Astrocyte (in vitro differentiated cells and primary cell): ENCODE results near the gene VCL. TPM values are rescaled to one million over a fixed set of nuclear protein-coding genes. Genes with fewer than 3 reads are reported as not detected.
"Not testable (repeated sequence)": the region's sequence is repeated elsewhere in the genome, so short reads cannot be mapped to it uniquely, and the experiment has no call there.

Source experiments
- DNase-seq: peaks from one replicate; pipeline ENCODE4 v3.0.0-alpha.2; 2010; ENCODE audit warnings: low read depth
- FAIRE-seq: peaks from 2 replicates; lab custom pipeline; 2011; peaks lifted over from hg19 to GRCh38; lab: Jason Lieb, UNC
- H2AFZ ChIP-seq: 2 replicates; pipeline ENCODE4 v1.6.0; 2012; ENCODE audit warnings: low read depth, low read length, inconsistent platforms
- H3K27ac ChIP-seq: 2 replicates; pipeline ENCODE4 v1.5.1; 2011; ENCODE audit warnings: low read depth, low read length, inconsistent platforms
- H3K27me3 ChIP-seq: 2 replicates; pipeline ENCODE4 v1.6.0; 2011; ENCODE audit warnings: low read length, inconsistent platforms; ENCODE audit not compliant: insufficient read depth
- H3K36me3 ChIP-seq: 2 replicates; pipeline ENCODE4 v1.5.1; 2011; ENCODE audit warnings: low read length, inconsistent platforms; ENCODE audit not compliant: insufficient read depth
- H3K4me1 ChIP-seq: 2 replicates; pipeline ENCODE4 v1.5.1; 2011; ENCODE audit warnings: low read length, inconsistent platforms; ENCODE audit not compliant: insufficient read depth
- H3K4me2 ChIP-seq: 2 replicates; pipeline ENCODE4 v1.6.0; 2012; ENCODE audit warnings: low read length, inconsistent platforms
- H3K4me3 ChIP-seq: 2 replicates; pipeline ENCODE4 v1.5.1; 2011; ENCODE audit warnings: low read depth, mild to moderate bottlenecking, low read length, inconsistent platforms; ENCODE audit not compliant: insufficient read depth
- H3K79me2 ChIP-seq: 2 replicates; pipeline ENCODE4 v1.6.0; 2012; ENCODE audit warnings: mild to moderate bottlenecking, low read length, inconsistent platforms; ENCODE audit not compliant: insufficient read depth
- H3K9ac ChIP-seq: 2 replicates; pipeline ENCODE4 v1.6.0; 2012; ENCODE audit warnings: mild to moderate bottlenecking, low read length, inconsistent platforms
- H3K9me3 ChIP-seq: 2 replicates; pipeline ENCODE4 v1.5.1; 2012; ENCODE audit warnings: low read depth, mild to moderate bottlenecking, low read length, inconsistent platforms; ENCODE audit not compliant: insufficient read depth
- H4K20me1 ChIP-seq: 2 replicates; pipeline ENCODE4 v1.6.0; 2012; ENCODE audit warnings: low read length, inconsistent platforms; ENCODE audit not compliant: insufficient read depth
- H3K27ac Mint-ChIP-seq: one replicate; pipeline ENCODE4 v1.8.0; 2021; ENCODE audit warnings: mild to moderate bottlenecking, mixed read lengths; ENCODE audit not compliant: unreplicated experiment
- H3K27me3 Mint-ChIP-seq: one replicate; pipeline ENCODE4 v1.8.0; 2021; ENCODE audit warnings: low read depth, mixed read lengths; ENCODE audit not compliant: unreplicated experiment
- H3K36me3 Mint-ChIP-seq: one replicate; pipeline ENCODE4 v1.8.0; 2021; ENCODE audit warnings: low read depth, mixed read lengths; ENCODE audit not compliant: unreplicated experiment
- H3K4me1 Mint-ChIP-seq: one replicate; pipeline ENCODE4 v1.8.0; 2021; ENCODE audit warnings: low read depth, mixed read lengths; ENCODE audit not compliant: unreplicated experiment
- H3K4me3 Mint-ChIP-seq: one replicate; pipeline ENCODE4 v1.8.0; 2021; ENCODE audit warnings: mild to moderate bottlenecking, moderate library complexity, mixed read lengths; ENCODE audit not compliant: unreplicated experiment
- H3K9me3 Mint-ChIP-seq: one replicate; pipeline ENCODE4 v1.8.0; 2021; ENCODE audit warnings: mild to moderate bottlenecking, mixed read lengths; ENCODE audit not compliant: unreplicated experiment
- EZH2 ChIP-seq: IDR thresholded peaks from 2 replicates; pipeline ENCODE4 v1.6.1; 2012; ENCODE audit warnings: mild to moderate bottlenecking, low read length, inconsistent platforms; ENCODE audit not compliant: insufficient read depth
- total RNA-seq: library from RNA; stranded (reverse); gene quantifications from 2 replicates; pipeline ENCODE4 v1.2.1, GENCODE V29; 2021
- TF ChIP-seq, protein P1 (sequence below): IDR thresholded peaks from 2 replicates; pipeline ENCODE4 v1.5.1; 2011; ENCODE audit warnings: low read depth, mild to moderate bottlenecking, inconsistent platforms, low read length, moderate library complexity; ENCODE audit not compliant: insufficient read depth

Gene VCL
- total RNA-seq, 1 donor from 2014 or later = 474 TPM

DNA sequence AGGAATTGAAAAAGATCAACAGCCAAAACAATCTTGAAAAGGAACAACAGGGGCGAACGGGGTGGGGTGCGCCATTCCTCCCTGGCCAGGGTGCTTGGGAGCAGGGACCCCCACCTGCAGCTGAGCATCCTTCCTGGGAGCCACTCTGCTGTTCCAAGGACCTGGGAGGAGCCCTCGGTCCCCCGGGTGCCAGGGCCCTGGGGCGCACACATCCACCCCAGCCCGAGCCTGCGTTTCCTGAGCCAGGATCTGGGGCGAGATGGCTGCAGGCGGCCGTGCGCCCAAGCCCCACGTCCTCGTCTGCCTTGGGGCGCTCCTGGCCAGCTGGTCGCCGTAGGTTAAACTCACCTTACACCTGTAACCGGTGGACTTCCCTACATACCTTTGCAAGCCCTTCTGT lies 142.1 kb downstream of the VCL start:
- no peaks in the 10 kb centered on the region for H3K27me3 ChIP-seq
- peaks cover 22% of the 10 kb centered on the region for H3K36me3 ChIP-seq
- no peak overlapping the region for H3K9ac ChIP-seq
- no peak overlapping the region for H2AFZ ChIP-seq
- H3K27me3 Mint-ChIP-seq = no peaks in the 10 kb centered on the region
- FAIRE-seq = no peak
- TF ChIP-seq, protein P1, sequence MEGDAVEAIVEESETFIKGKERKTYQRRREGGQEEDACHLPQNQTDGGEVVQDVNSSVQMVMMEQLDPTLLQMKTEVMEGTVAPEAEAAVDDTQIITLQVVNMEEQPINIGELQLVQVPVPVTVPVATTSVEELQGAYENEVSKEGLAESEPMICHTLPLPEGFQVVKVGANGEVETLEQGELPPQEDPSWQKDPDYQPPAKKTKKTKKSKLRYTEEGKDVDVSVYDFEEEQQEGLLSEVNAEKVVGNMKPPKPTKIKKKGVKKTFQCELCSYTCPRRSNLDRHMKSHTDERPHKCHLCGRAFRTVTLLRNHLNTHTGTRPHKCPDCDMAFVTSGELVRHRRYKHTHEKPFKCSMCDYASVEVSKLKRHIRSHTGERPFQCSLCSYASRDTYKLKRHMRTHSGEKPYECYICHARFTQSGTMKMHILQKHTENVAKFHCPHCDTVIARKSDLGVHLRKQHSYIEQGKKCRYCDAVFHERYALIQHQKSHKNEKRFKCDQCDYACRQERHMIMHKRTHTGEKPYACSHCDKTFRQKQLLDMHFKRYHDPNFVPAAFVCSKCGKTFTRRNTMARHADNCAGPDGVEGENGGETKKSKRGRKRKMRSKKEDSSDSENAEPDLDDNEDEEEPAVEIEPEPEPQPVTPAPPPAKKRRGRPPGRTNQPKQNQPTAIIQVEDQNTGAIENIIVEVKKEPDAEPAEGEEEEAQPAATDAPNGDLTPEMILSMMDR = no peak
- no peak for TF ChIP-seq EZH2
- H3K36me3 Mint-ChIP-seq = peaks cover 2% of the 10 kb centered on the region
- no peak overlapping the region for H3K4me3 Mint-ChIP-seq
- H3K4me3 ChIP-seq = no peak overlapping the region
- H3K4me1 Mint-ChIP-seq = peaks cover under 1% of the 10 kb centered on the region
- peaks cover 48% of the 10 kb centered on the region for H4K20me1 ChIP-seq
- H3K4me1 ChIP-seq = no peaks in the 10 kb centered on the region
- no peaks in the 10 kb centered on the region for H3K9me3 Mint-ChIP-seq
- DNase-seq = no peak
- H3K27ac ChIP-seq = no peak overlapping the region
- H3K79me2 ChIP-seq = peaks cover 51% of the 10 kb centered on the region
- no peaks in the 10 kb centered on the region for H3K9me3 ChIP-seq
- no peak overlapping the region for H3K4me2 ChIP-seq
- no peak overlapping the region for H3K27ac Mint-ChIP-seq

DNA sequence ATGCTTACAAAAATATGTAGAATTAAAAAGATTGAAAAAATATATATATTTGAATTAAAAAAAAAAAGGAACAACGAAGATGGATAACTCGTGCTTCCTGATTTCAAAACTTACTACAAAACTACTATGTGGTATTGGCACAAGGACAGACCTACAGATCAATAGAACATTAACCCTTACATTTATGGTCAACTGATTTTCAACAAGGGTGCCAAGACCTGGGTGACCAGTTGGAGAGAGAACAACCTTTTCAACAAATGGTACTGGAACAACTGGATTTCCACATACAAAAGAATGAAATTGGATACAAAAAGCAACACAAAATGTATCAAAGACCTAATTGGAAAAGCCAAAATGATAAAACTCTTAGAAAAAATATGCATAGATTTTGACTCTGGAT lies 142.6 kb downstream of the VCL start:
- Histone ChIP-seq H3K27me3 (no peaks in the 10 kb centered on the region), H3K79me2 (peaks cover 51% of the 10 kb centered on the region), H2AFZ (no peak overlapping the region), H3K27ac (no peak overlapping the region), H3K4me1 (peaks cover 4% of the 10 kb centered on the region), H3K9ac (no peak overlapping the region), H3K9me3 (no peaks in the 10 kb centered on the region), H4K20me1 (peaks cover 53% of the 10 kb centered on the region), H3K4me2 (no peak overlapping the region), H3K4me3 (no peak overlapping the region), H3K36me3 (peaks cover 20% of the 10 kb centered on the region)
- Mint-ChIP-seq H3K27ac (no peak overlapping the region), H3K4me1 (peaks cover 3% of the 10 kb centered on the region), H3K9me3 (no peaks in the 10 kb centered on the region), H3K36me3 (peaks cover 2% of the 10 kb centered on the region), H3K27me3 (no peaks in the 10 kb centered on the region), H3K4me3 (no peak overlapping the region)
- no peak for TF ChIP-seq EZH2
- TF ChIP-seq, protein P1 = no peak
- DNase-seq = no peak
- FAIRE-seq = no peak

DNA sequence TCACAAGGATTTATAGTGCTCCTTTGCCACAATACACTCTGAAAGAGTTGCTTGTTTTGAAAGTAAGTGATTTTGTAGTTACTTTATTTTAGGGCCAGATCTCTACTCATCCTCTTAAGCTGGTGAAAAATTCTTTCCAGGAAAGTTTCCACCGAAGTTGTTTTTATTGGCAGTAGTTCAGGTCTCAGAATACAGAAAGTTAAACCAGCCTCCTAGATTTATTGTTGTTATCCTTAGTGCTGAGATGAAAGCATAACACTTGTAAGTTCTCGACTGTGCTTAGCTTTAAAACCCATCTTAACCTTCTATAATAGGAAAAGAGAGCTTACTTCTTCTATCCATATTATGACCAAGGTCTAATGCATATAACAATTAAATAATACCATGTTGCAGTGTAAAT lies 147.2 kb downstream of the VCL start:
- H3K9me3 ChIP-seq = no peaks in the 10 kb centered on the region
- H3K79me2 ChIP-seq = peaks cover 75% of the 10 kb centered on the region
- H3K36me3 Mint-ChIP-seq = peaks cover 7% of the 10 kb centered on the region
- peaks cover 8% of the 10 kb centered on the region for H3K4me1 Mint-ChIP-seq
- peaks cover 13% of the 10 kb centered on the region for H3K4me1 ChIP-seq
- H3K4me3 ChIP-seq = no peak overlapping the region
- no peak overlapping the region for H3K9ac ChIP-seq
- DNase-seq = peak; percentile 77
- H3K36me3 ChIP-seq = no peaks in the 10 kb centered on the region
- no peak overlapping the region for H3K27ac ChIP-seq
- no peak overlapping the region for H3K4me3 Mint-ChIP-seq
- no peaks in the 10 kb centered on the region for H3K9me3 Mint-ChIP-seq
- TF ChIP-seq, protein P1 = no peak
- TF ChIP-seq EZH2 = no peak
- H3K27ac Mint-ChIP-seq = no peak overlapping the region
- no peaks in the 10 kb centered on the region for H3K27me3 ChIP-seq
- H3K4me2 ChIP-seq = peak overlapping the region; percentile 13
- no peak overlapping the region for H2AFZ ChIP-seq
- peak; percentile 39 for FAIRE-seq
- H4K20me1 ChIP-seq = peaks cover 66% of the 10 kb centered on the region
- H3K27me3 Mint-ChIP-seq = no peaks in the 10 kb centered on the region

DNA sequence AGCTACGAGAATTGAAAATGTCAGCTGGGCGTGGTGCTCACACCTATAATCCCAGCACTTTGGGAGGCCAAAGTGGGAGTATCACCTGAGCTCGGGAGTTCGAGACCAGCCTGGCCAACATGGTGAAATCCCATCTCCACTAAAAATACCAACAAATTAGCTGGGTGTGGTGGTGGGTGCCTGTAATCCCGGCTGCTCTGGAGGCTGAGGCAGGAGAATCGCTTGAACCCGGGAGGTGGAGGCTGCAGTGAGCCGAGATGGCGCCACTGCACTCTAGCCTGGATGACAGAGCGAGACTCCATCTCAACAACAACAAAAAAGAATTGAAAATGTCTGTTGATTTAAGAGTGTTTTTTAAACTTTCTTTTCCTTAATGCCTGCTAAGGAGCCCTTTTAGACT lies 149.1 kb downstream of the VCL start:
- not testable (repeated sequence) for H3K27me3 Mint-ChIP-seq, DNase-seq, H3K4me1 Mint-ChIP-seq, H3K9me3 Mint-ChIP-seq, H3K27ac ChIP-seq, H3K4me3 ChIP-seq, H2AFZ ChIP-seq, H3K9me3 ChIP-seq, H3K4me2 ChIP-seq, FAIRE-seq, H3K27ac Mint-ChIP-seq, H3K27me3 ChIP-seq, H3K9ac ChIP-seq, H3K4me3 Mint-ChIP-seq, H3K36me3 ChIP-seq, H3K36me3 Mint-ChIP-seq
- H4K20me1 ChIP-seq = peaks cover 61% of the 10 kb centered on the region
- peaks cover 13% of the 10 kb centered on the region for H3K4me1 ChIP-seq
- peaks cover 69% of the 10 kb centered on the region for H3K79me2 ChIP-seq
